PC-9 (cell line): ENCODE measurements around the gene MICALL2. TPM values are rescaled to one million over a fixed set of nuclear protein-coding genes. Genes with fewer than 3 reads are reported as not detected.

ENCODE experiments used
- BruUV-seq: library from RNA; stranded (reverse); fragments of 400-500 nt; replicated peaks from 2 replicates; lab custom pipeline; 2021; lab: Mats Ljungman, UMichigan
- CTCF ChIA-PET: fragments of 300-600 bp; sonication (Branson Sonifier 250); formaldehyde crosslinking; loops from one replicate; lab custom pipeline; 2022; ENCODE audit warnings: antibody characterized with exemption; lab: Charles Lee
- POLR2A ChIA-PET: fragments of 300-600 bp; sonication (Branson Sonifier 250); formaldehyde crosslinking; loops from one replicate; lab custom pipeline; 2022; ENCODE audit warnings: antibody characterized with exemption; ENCODE audit not compliant: unreplicated experiment; lab: Charles Lee
- DNase-seq, 2 experiments: peaks; one replicate each; pipeline versions ENCODE4 v3.0.0 to v3.0.0-alpha.2; 2015 to 2022; ENCODE audit warnings: mixed read lengths in 1 of 2
- H2AFZ ChIP-seq: fragments of 200-600 bp; sonication (generic); 2 replicates; pipeline ENCODE4 v1.8.1; 2017; ENCODE audit warnings: antibody characterized with exemption
- H3F3A ChIP-seq: fragments of 200-600 bp; sonication (generic); 2 replicates; pipeline ENCODE4 v1.8.1; 2017; ENCODE audit warnings: antibody characterized with exemption, mild to moderate bottlenecking, low read depth; ENCODE audit not compliant: insufficient read depth
- H3K27ac ChIP-seq: fragments of 200-600 bp; sonication (generic); 2 replicates; pipeline ENCODE4 v1.6.1; 2016; ENCODE audit warnings: mixed run types
- H3K27me3 ChIP-seq: fragments of 200-600 bp; sonication (generic); 2 replicates; pipeline ENCODE4 v1.6.1; 2016; ENCODE audit warnings: low read depth, mixed run types; ENCODE audit not compliant: insufficient read depth
- H3K36me3 ChIP-seq: fragments of 200-600 bp; sonication (generic); 2 replicates; pipeline ENCODE4 v1.6.1; 2016; ENCODE audit warnings: low read depth, mixed run types
- H3K4me1 ChIP-seq: fragments of 200-600 bp; sonication (generic); replicated peaks from 2 replicates; pipeline ENCODE4 v1.6.1; 2016; ENCODE audit warnings: mixed run types; ENCODE audit not compliant: insufficient read depth
- H3K4me2 ChIP-seq: fragments of 200-600 bp; sonication (generic); 2 replicates; pipeline ENCODE4 v1.6.1; 2017; ENCODE audit warnings: mixed run types
- H3K4me3 ChIP-seq: fragments of 200-600 bp; sonication (generic); 2 replicates; pipeline ENCODE4 v1.6.1; 2016; ENCODE audit warnings: mixed run types
- H3K79me2 ChIP-seq: fragments of 200-600 bp; sonication (generic); 2 replicates; pipeline ENCODE4 v1.6.1; 2017; ENCODE audit warnings: low read depth, mixed run types
- H3K9me2 ChIP-seq: fragments of 200-600 bp; sonication (generic); 2 replicates; pipeline ENCODE4 v1.8.1; 2017; ENCODE audit warnings: mild to moderate bottlenecking; ENCODE audit not compliant: insufficient read depth
- H3K9me3 ChIP-seq: fragments of 200-600 bp; sonication (generic); 2 replicates; pipeline ENCODE4 v1.8.1; 2016; ENCODE audit warnings: low read depth; ENCODE audit not compliant: insufficient read depth
- H4K20me1 ChIP-seq: fragments of 200-600 bp; sonication (generic); 2 replicates; pipeline ENCODE4 v1.8.1; 2017; ENCODE audit not compliant: insufficient read depth
- EZH2 ChIP-seq: fragments of 200-600 bp; sonication (generic); IDR thresholded peaks from 2 replicates; pipeline ENCODE4 v1.8.0; 2017; ENCODE audit warnings: antibody characterized with exemption, low read depth
- intact Hi-C: fragments of 100-400 bp; cut with micrococcal nuclease; formaldehyde crosslinking; loops from one replicate; pipeline ENCODE4 v1.10.0; 2022; ENCODE audit not compliant: unreplicated experiment
- total RNA-seq: library from RNA; stranded (reverse); gene quantifications from 2 replicates; pipeline ENCODE4 v1.2.3, GENCODE V29; 2021
- TF ChIP-seq, protein P1 (sequence below): fragments of 200-600 bp; sonication (generic); conservative IDR thresholded peaks from 2 replicates; pipeline ENCODE4 v1.6.1; 2017; ENCODE audit warnings: mixed run types, antibody characterized with exemption, mild to moderate bottlenecking, moderate library complexity

Gene MICALL2
- total RNA-seq, 1 experiment from 2014 or later = 104 TPM

DNA sequence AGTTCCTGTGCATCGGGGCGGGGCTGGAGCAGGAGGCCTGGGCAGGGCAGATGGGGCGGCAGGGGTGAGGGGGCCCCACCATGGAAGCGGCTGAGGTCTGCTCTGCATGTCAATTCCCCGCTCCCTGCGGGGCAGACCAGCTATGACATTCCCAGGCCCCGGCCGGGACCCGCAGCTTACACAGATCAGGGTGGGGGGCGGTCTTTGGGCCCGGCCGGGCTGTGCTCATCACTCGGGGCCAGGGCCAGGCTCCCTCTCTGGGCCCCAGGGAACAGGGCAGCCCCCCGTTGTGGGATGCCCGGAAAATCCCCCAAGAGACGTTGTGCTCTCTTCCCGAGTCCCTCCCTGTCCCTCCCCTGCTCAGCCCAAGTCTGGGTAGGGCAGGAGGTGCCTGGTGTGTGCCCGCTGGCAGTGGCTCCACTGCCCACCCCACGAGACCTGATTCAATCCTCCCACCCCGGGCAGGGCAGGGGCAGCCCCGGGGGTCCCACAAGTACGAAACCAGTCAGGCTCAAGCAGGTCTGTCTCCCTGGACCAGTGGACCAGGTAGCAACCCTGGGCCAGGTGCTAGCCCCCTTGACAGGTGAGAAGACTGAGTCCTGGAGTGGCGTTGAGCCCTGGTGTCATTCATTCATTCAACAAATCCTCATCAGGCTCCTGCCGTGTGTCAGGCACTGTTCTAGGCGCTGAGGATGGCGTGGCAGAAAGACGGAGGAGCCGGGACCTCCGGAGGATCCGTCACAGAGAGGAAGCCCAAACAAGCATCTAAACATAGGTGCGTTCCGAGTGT, 29.0 kb downstream of the MICALL2 start:
- H2AFZ ChIP-seq = no peak overlapping the region
- no peak for TF ChIP-seq EZH2
- TF ChIP-seq, protein P1, sequence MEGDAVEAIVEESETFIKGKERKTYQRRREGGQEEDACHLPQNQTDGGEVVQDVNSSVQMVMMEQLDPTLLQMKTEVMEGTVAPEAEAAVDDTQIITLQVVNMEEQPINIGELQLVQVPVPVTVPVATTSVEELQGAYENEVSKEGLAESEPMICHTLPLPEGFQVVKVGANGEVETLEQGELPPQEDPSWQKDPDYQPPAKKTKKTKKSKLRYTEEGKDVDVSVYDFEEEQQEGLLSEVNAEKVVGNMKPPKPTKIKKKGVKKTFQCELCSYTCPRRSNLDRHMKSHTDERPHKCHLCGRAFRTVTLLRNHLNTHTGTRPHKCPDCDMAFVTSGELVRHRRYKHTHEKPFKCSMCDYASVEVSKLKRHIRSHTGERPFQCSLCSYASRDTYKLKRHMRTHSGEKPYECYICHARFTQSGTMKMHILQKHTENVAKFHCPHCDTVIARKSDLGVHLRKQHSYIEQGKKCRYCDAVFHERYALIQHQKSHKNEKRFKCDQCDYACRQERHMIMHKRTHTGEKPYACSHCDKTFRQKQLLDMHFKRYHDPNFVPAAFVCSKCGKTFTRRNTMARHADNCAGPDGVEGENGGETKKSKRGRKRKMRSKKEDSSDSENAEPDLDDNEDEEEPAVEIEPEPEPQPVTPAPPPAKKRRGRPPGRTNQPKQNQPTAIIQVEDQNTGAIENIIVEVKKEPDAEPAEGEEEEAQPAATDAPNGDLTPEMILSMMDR = no peak
- DNase-seq = no peak

DNA sequence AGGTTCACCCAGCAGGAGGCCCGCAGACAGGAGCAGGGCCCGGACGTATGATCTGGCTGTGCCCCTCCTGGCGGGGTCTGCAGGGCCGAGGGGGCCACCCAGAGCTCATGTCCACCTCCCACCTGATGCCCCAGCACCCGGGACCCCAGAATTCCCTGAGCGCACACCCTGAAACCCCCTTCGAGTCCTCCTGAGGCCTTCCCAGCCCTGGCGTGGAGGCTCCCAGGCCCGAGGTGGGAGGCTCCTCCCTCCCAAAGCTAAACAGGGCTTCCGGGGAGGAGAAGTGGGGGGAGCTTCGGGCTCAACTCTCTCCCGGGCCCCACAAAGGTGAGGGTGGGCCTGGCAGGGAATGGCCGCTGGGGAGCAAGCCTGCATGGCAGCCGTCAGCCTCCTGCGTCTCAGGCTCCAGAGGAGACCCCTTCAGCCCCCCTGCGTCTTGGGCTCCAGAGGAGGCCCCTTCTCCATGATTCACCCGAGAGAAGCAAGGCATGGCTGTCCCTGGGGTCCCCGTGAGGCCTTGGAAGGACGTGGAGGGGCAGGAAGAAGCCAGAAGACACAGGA, 30.2 kb downstream of the MICALL2 start:
- DNase-seq = no peak
- Histone ChIP-seq H3F3A (peaks cover 4% of the 10 kb centered on the region; the same call in 1 of the 2 replicates), H2AFZ (no peak overlapping the region), H3K4me3 (no peak overlapping the region), H3K4me1 (no peaks in the 10 kb centered on the region), H3K9me3 (no peaks in the 10 kb centered on the region), H3K4me2 (no peak overlapping the region), H3K9me2 (no peaks in the 10 kb centered on the region), H3K79me2 (no peaks in the 10 kb centered on the region), H4K20me1 (peaks cover 11% of the 10 kb centered on the region; the same call in 1 of the 2 replicates), H3K27ac (no peak overlapping the region), H3K36me3 (no peaks in the 10 kb centered on the region), H3K27me3 (peaks cover 9% of the 10 kb centered on the region; the same call in 1 of the 2 replicates)
- no TSS peak for BruUV-seq
- no peak for TF ChIP-seq EZH2
- TF ChIP-seq, protein P1 = no peak
- intact Hi-C loops = no loop called here
- POLR2A ChIA-PET = no interaction called here
- CTCF ChIA-PET = no interaction called here

More for the DNA sequence above, 29.0 kb downstream of the MICALL2 start:
- peaks cover 11% of the 10 kb centered on the region; the same call in 1 of the 2 replicates for H4K20me1 ChIP-seq
- H3K27ac ChIP-seq = no peak overlapping the region
- H3F3A ChIP-seq = peaks cover 4% of the 10 kb centered on the region; the same call in 1 of the 2 replicates
- ChIA-PET CTCF (interaction anchor here (0.6 kb wide), 2 partner anchors 74 to 98 kb away, joined by 4 read pairs; no protein-coding TSS in a partner anchor), POLR2A (no interaction called here)
- BruUV-seq = no TSS peak
- H3K36me3 ChIP-seq = no peaks in the 10 kb centered on the region
- intact Hi-C loops = no loop called here
- no peaks in the 10 kb centered on the region for H3K9me2 ChIP-seq
- no peaks in the 10 kb centered on the region for H3K4me1 ChIP-seq
- no peaks in the 10 kb centered on the region for H3K79me2 ChIP-seq
- no peak overlapping the region for H3K4me2 ChIP-seq
- H3K27me3 ChIP-seq = no peaks in the 10 kb centered on the region
- H3K4me3 ChIP-seq = no peak overlapping the region
- H3K9me3 ChIP-seq = no peaks in the 10 kb centered on the region

DNA sequence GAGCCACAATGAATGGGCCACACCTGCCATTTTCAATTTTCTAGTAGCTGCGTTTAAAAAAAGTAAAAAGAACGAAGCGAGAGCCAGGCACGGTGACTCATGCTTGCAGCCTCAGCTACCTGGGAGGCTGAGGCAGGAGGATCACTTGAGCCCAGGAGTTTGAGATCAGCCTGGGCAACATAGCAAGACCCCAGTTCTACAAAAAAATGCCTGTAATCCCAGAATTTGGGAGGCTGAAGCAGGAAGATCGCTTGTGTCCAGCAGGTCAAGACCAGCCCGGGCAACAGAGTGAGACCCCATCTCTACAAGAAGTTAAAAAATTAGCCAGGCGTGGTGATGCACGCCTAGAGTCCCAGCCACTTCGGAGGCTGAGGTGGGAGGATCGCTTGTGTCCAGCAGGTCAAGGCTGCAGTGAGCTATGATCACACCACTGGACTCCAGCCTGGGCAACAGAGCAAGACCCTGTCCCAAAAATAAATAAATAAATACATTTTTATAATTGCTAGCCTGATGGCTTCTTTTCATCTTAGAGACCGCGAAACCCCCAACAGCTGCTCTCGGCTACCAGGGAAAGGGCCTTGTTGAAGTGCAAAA, 32.1 kb downstream of the MICALL2 start:
- ChIA-PET POLR2A (interaction anchor here (0.5 to 0.6 kb wide), 2 partner anchors 22 to 173 kb away, joined by 5 read pairs; no protein-coding TSS in a partner anchor), CTCF (no interaction called here)
- TF ChIP-seq EZH2 = no peak
- TF ChIP-seq, protein P1 = no peak
- Histone ChIP-seq H3K36me3 (no peaks in the 10 kb centered on the region), H3F3A (peaks cover 4% of the 10 kb centered on the region; the same call in 1 of the 2 replicates), H3K9me3 (no peaks in the 10 kb centered on the region), H3K4me3 (no peak overlapping the region), H3K79me2 (no peaks in the 10 kb centered on the region), H3K27me3 (peaks cover 24% of the 10 kb centered on the region), H3K9me2 (no peaks in the 10 kb centered on the region), H3K27ac (no peak overlapping the region), H3K4me2 (no peak overlapping the region), H3K4me1 (no peaks in the 10 kb centered on the region), H4K20me1 (peaks cover 10% of the 10 kb centered on the region; the same call in 1 of the 2 replicates), H2AFZ (no peak overlapping the region)
- no TSS peak for BruUV-seq
- intact Hi-C loops = no loop called here
- no peak for DNase-seq
